HG03039 (cell line): Measurements from ENCODE around the gene POLR1E.

Experiments used
- ATAC-seq: cut with Tn5 transposase; IDR thresholded peaks from one replicate; pipeline ENCODE4 v1.9.1; 2021; ENCODE audit warnings: mild to moderate bottlenecking, moderate library complexity; ENCODE audit not compliant: unreplicated experiment

Gene POLR1E

DNA sequence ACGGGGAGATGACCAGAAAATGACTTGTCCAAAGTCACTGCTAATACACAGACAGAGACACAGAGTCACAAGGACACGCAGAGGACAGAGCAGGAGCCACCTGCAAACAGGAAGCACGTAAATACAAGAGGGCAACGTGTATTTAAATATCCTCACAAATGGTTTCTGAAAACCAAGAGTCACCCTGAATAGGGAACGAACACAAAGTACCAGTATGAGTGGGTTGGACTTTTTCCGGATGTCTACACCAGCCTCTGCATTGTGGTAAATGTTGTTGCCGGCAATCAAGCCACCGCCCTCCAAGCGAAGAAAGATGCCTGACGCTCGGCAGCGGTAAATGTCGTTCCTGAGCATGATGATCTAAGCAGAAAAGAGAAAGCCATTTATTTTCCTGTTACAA, 46.0 kb downstream of the POLR1E start:
- no peak for ATAC-seq

- ATAC-seq = no peak
These were observed 48.7 kb downstream of the POLR1E start for GRCh38 chr9:37534412-37534811.

DNA sequence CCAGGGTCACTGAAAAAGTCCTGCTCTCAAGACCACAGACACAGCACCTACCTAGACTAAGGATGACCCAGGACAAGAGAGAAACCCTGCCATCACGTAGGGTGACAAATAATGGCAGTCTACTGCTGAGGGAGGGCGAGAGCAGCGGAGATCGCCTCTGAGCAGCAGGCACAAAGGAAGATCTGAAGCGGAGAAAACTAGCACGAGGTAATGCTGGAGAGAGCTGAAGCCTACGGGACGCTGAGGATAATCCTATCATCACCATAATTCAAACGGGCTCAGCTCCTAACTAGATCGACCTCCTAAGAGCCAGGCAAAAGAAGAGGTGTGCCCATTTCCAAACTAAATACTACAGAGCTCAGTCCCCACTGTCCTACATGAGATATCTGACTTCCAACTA, 49.2 kb downstream of the POLR1E start:
- no peak for ATAC-seq

DNA sequence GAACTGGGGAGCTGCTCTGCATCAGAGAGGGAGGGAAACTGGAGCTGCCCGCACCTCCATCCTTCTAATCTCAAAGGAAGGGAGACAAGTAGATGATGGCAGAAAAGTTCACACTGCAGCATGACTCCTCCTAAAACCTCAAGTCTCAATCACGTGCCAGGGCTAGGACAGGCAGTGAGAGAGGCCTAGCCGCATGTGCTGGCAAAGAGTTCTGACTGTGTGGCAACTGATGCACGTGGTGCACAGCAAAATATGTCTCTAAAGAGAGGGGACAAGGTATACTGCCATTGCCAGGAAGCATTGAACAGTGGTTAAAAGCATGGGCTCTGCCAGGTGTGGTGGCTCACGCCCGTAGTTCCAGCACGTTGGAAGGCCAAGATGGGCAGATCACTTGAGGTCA, 52.4 kb downstream of the POLR1E start:
- ATAC-seq = no peak

DNA sequence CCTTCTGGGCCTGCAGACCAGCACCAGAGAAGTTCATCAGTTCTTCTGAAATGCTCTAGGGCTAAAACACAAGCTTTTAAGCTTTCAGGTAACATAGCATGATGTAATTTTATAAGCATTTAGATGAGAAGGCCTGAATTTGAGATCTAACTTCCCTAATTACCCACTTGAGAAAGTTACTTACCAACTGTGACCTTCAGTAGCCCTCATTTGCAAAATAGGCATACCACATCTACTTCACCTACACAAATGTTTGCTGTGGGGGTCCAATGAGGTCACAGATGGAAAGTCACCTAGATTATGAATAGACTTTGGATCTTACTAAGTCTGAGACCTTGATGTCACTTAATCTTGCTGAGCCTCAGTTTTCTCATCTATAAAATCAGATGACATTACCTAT, 53.9 kb downstream of the POLR1E start:
- ATAC-seq = no peak

- ATAC-seq = no peak
These were observed 54.9 kb downstream of the POLR1E start for GRCh38 chr9:37540634-37541033.

- ATAC-seq = no peak
These were observed 55.7 kb downstream of the POLR1E start for GRCh38 chr9:37541465-37541864.

- no peak for ATAC-seq
These were observed 56.7 kb downstream of the POLR1E start for GRCh38 chr9:37542488-37542887.

GRCh38 chr9:37542895-37543294, 57.1 kb downstream of the POLR1E start:
- ATAC-seq = no peak

DNA sequence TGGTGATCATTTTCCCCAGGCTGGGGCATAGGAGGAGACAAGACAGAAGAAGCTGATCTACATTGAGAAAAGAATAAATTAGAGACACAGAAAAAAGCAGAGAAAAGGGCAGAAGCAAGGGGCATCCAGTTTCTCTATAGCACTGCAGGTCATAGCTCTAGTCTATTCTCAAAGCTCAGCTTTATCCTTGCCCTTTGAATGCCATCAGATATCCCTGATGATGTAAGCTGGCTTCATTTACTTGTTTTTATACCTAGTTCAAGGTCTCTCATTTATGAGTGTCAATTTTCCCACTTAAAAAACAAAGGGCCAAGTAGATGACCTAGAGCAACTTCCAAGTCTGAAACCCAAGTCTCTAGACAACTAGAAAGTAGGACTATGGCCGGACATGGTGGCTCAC, 57.7 kb downstream of the POLR1E start:
- ATAC-seq = no peak

DNA sequence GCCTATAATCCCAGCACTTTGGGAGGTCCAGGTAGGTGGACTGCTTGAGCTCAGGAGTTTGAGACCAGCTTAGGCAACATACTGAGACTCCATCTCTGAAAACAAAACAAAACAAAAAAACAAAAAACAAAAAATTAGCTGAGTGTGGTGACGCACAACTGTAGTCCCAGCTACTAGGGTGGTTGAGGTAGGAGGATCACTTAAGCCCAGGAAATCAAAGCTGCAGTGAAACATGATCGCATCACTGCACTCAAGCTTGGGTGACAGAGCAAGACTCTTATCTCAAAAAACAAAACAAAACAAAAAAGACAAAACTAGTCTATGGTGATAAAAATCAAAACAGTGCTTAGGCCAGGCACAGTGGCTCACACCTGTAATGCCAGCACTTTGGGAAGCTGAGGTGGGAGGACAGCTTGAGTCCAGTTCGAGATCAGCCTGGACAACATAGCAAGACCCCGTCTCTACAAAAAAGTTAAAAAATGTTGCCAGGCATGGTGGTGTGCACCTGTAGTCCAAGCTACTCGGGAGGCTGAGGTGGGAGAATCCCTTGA, 61.7 kb downstream of the POLR1E start:
- no peak for ATAC-seq

GRCh38 chr9:37549527-37549926, 63.8 kb downstream of the POLR1E start:
- ATAC-seq = no peak

DNA sequence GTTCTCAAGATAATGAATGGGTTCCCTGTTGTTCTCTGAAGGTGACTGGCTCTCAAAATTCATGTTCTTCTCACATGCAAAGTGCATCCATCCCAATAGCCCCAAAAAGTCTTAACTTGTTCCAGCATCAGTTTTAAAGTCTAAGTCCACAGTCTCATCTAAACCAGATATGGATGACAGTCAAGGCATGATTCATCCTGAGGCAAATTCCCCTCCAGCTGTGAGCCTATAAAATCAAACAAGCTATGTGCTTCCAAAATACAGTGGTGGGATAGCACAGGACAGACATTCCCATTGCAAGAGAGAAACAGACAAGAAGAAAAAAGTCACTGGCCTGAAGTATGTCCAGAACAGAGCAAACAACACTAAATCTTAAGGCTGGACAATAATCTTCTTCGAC, 65.0 kb downstream of the POLR1E start:
- no peak for ATAC-seq

GRCh38 chr9:37551468-37551867, 65.7 kb downstream of the POLR1E start:
- ATAC-seq = no peak

GRCh38 chr9:37551888-37552287, 66.1 kb downstream of the POLR1E start:
- no peak for ATAC-seq
